DMS 273 treated with DMSO at 0.1 percent for 48 hours (cell line): ENCODE data around the gene ZNF593.

Experiments
- DNase-seq: peaks from one replicate; lab custom pipeline; 2025; lab: John Stamatoyannopoulos, UW

ZNF593 gene

GRCh38 chr1:26169669-26170471 is at the start of gene ZNF593:
TSS of gene ZNF593 (plus strand) at chr1:26169908. CDS start at chr1:26169984, 76 bp downstream.
- peak; percentile 53 for DNase-seq

- no peak for DNase-seq
Observed at GRCh38 chr1:26121854-26122773, 47.6 kb upstream of the ZNF593 start.

- no peak for DNase-seq
Observed at GRCh38 chr1:26122988-26123973, 46.4 kb upstream of the ZNF593 start.

- no peak for DNase-seq
Observed at GRCh38 chr1:26124418-26125331, 45.0 kb upstream of the ZNF593 start.

- no peak for DNase-seq
Observed at GRCh38 chr1:26125382-26125781, 44.3 kb upstream of the ZNF593 start.

GRCh38 chr1:26125946-26126320 is 43.8 kb upstream of the ZNF593 start:
- DNase-seq: no peak

- DNase-seq: peak; percentile 74
Observed at GRCh38 chr1:26126321-26127084, 43.2 kb upstream of the ZNF593 start.

- no peak for DNase-seq
Observed at GRCh38 chr1:26127235-26128163, 42.2 kb upstream of the ZNF593 start.

- DNase-seq: no peak
Observed at GRCh38 chr1:26129778-26130177, 39.9 kb upstream of the ZNF593 start.

GRCh38 chr1:26130695-26131094 is 39.0 kb upstream of the ZNF593 start:
- DNase-seq: no peak

GRCh38 chr1:26132128-26132833 is 37.4 kb upstream of the ZNF593 start:
- no peak for DNase-seq

- DNase-seq: no peak
Observed at GRCh38 chr1:26132834-26133167, 36.9 kb upstream of the ZNF593 start.

GRCh38 chr1:26134466-26134865 is 35.2 kb upstream of the ZNF593 start:
- DNase-seq: no peak

GRCh38 chr1:26138974-26139558 is 30.6 kb upstream of the ZNF593 start:
- DNase-seq: no peak

GRCh38 chr1:26142159-26142558 is 27.5 kb upstream of the ZNF593 start:
- no peak for DNase-seq

GRCh38 chr1:26145041-26145959 is 24.4 kb upstream of the ZNF593 start:
- peak; percentile 32 for DNase-seq

GRCh38 chr1:26145960-26146294 is 23.8 kb upstream of the ZNF593 start:
- no peak for DNase-seq
